ENCODE data around the gene CCR7.
"Not testable (repeated sequence)": the region's sequence is repeated elsewhere in the genome, so short reads cannot be mapped to it uniquely, and the experiment has no call there.

The CCR7 gene

DNA sequence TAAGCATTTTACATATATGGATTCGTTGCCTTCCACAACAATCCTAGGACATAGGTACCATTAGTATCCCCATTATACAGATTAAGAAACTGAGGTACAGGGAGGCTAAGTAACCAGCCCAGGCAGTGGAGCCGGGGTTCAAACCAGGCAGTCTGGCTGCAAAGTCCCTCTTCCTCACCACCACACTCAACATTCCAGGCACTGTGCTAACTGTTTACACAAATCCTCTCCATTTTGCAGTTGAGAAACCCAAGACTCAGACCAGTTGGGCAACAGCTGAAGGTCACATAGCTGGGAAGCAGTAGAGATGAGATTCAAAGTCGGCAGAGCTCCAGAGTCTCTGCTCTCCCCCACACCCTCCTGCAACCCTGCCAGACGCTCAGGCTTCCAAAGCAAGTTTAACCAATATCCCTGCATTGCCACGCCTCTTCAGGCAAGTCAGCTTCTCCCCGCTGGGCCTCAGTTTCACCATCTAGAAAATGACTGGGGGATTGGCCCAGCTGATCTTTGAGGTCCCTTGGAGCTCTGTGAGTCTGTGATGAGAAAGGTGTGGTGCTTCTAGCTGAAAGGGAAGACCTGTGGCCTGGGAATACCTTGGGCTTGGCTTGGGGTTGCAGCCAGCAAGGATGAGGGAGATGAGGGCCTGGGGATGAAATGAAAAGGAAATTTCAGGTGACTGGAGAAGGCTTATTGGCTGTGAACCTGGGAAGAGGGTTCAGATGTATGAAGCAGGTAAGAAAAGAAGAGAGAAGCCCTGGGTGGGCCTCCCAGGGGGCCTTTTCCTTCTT, 14.0 kb downstream of the CCR7 start:
- DNase-seq (ENCODE audit: low read depth): no peak

DNA sequence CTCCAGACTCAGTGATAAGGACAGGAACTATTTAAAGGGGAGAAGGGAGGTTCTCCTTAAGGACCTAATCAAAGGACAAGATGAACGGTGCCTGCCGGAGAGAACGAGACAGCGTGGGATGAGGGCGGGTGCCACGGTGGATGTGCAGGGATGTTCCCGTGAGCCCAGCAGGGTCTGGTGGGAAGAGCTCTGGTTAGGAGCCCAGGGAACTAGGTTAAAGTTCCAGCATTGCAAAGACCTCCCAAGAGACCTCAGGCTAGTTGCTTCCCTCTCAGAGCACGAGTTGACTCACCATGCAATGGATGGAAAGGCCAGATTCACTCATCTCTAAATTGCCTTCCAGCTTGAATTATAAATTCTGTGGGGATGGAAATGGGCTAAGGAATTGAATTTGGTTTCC, 14.7 kb downstream of the CCR7 start:
- no peak for DNase-seq (ENCODE audit: low read depth)

DNA sequence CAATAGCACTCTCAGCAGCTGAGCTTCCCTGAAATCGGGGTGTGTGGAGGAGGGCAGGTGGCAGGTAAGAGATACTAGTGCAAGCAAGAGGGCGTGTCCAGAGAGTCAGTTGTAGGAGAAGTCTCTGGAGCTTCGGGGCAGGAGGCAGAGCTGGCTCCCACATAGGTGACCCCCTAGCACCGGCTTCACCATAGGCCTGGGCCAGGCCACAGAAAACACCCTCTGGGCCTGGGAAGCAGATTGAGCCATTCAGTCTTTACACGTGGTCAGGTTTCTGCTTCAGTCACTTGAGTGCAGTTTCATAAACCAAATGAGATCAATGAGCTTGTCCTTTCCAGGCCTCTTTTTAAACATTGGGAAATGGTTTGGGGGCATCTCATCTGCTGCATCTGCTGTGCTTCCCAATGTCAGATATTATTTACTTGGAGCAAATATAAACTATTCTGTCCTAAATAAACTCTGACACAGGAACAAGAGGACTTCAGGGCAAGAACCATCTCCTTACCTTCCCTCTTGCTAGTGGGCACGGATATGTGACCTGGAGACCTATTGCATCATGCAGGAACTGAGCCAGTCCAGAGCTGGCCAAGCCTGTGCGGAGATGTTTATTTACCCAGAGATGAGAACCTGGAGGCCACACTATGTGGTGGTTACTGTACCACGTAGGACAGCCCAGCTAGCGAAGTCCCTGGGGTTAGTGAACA, 16.1 kb downstream of the CCR7 start:
- DNase-seq (ENCODE audit: low read depth): no peak

DNA sequence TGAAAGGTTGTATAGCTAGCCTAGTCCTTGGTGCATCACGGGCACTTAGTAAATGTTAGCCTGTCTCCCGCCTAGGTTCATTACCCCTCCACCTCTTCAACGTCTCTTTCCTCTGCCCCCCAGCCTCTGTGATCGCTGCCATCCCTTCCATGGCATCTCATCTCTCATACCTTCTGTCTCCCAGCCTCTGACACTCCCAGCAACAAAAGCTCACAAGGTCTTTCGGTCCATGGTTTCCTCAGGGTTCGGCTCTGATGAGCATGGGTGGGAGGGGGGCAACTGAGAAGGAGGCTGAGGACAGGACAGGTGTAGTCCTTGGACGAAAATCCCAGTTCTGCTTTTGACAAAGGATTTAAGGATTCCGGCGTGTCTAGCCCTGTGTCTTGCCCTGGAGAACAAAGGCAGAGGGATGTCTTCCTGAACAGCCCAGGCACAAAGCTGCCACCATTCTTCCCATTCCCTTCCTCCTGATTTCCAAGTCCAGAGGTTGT, 16.7 kb downstream of the CCR7 start:
- DNase-seq (ENCODE audit: low read depth): no peak

DNA sequence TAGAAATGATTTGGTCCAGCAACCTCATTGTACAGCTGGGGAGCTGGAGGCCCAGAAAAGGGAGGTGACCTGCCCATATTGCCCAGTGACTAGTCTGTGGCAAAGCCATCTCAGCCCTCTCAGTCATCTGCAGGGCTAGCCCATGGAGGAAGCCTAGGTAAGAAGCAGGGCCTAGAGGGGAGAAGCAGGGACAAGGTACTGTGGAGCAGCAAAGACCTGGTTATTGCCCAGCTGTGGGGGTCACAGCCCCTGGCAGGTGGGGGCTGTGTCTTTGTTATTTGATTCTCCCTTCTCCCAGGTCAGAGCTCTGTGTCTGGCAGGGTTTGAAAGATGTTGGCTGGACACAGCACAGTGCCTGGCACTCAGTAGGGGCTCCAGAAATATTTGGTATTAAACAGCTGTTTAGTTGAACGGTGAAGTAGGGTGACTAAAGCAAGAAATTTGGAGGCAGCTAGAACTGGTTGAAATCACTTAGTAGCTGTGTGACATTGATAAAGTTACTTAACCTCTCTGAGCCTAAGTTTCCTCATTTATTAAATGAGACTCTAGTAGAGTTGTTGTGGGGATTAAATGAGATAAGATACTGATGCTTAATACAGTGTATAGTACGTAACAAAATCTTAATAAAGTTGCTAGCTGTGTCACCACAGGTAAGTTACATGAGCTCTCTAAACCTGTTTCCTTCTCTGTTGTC, 17.3 kb downstream of the CCR7 start:
- DNase-seq (ENCODE audit: low read depth): no peak

DNA sequence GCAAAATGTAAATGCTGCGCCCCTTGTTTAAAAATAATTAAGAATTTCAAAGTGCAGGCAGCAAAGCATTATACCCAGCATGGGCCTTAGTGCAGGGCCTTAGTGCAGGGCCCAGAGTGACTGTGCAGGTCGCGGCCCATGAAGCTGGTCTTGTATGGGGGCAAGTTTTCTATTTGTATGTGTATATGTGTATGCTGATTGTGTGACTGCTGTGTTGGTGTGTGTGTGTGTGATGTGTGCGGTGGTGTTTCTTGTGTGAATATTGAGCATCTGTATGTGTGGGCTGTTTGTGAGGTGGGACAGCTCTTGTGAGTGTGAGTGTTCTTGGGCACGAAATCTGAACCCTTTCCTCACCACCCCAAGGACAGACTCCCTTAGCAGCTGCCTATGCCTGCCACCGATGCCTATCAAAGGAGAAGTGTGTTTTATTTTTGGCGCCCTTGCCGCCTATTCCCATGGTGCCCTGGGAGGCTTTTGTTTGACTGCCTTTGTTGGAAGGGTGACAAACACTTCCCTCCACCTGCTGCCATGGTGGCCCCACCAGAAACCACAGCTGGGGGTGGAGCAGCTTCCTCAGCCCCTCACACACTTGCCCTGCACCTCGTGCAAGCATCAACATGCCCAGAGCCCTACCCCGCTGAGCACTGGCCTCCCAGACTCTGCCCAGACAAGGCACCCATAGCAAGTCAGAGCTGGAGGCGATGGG, 18.0 kb downstream of the CCR7 start:
- DNase-seq (ENCODE audit: low read depth): peak; percentile 56

DNA sequence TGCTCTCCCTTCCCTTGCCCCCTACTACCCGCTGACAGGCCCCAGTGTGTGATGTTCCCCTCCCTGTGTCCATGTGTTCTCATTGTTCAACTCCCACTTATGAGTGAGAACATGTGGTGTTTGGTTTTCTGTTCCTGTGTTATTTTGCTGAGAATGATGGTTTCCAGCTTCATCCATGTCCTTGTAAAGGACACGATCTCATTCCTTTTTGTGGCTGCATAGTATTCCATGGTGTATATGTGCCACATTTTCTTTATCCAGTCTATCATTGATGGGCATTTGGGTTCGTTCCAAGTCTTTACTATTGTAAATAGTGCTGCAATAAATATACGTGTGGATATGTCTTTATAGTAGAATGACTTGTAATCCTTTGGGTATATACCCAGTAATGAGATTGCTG, 18.8 kb downstream of the CCR7 start:
- DNase-seq (ENCODE audit: low read depth): not testable (repeated sequence)

DNA sequence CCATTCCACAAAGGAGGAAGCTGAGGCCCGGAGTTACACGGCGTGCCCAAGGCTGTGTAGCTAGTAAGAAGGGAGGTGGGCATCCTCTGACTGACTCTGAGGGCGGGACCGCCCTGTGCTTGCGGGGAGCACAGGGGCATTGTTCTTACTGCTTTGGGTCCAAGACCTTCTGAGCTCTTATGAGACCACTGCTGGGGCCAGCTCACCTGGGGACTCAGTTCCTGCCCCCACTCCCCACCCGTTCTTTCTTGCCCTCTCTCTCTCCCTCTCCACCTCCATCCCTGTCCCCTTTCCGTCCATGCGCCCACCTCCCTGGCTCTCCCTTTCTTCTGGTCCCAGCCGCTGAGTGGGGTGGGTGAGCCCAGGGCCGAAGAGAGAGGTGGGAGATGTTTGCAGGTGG, 19.6 kb downstream of the CCR7 start:
- DNase-seq (ENCODE audit: low read depth): no peak

DNA sequence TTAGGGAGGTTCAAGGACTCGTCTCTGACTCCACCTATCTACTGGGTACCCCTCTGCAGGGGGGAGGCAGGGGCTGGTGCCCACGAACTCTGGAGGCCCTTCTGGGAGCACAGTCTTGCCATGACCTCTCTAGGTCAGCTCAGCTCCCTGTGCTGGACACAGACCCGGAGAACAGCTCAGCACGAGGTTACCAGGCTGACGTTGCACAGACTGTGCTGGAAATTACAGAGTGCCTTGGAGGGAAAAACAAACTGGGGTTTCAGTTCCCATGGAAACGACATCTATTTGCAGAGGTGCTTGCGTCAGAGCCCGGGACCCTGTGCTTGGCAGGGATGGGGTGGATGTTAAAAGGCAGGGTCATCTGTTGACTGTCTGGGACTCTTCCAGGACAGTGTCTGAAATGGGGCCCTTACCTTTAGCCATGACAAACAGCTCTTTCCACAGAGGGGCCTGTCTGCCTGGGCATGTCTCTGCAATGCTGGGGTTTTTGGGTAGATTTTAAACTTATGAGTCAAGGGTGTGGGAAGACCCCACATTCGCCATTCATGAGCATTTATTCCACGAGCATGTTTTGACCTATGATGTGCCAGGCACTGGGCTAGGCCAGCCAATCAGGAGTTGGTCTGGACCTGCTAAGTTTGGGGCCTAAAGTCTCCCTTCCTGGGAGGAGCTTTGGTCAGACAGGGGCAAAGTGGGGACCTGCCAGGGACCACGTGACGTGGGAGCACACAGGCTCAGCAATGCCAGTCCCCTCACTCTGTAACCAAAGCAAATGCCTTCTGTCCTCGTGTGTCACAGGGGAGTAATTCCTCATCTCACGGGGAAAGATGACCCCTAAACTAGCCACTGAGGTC, 22.5 kb downstream of the CCR7 start:
- no peak for DNase-seq (ENCODE audit: low read depth)

DNA sequence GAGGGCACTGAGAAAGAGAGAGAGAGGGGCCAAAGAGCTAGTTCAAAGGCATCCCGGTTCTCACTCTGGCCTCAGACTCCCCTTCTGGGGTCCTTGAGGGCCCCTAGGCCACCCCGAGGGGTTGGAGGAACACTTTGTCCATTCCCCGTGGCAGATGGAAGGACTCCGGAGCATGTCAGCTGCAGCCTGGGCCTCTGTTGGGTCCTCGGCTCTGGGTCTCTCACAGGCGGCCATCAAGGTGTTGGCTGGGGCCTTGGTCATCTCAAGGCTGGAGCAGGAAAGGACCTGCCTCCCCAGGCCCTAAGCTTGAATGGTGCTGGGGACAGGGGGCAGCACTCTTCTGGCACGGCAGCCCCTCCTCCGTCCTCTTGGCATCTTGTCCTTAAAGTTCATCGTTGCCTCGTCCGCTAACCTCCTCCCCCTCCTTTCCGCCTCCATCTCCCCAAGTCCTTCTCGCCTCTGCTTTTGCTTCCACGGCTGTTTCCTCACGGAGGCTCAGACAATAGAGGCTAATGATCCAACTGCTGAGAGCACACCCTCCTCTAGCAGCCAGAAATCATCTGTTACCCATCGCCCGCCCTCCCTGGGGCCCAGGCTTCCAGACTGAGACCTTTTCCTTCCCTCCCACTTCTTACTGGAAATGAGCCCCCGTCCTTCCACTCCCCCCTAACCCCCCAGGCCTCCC, 23.3 kb downstream of the CCR7 start:
- DNase-seq (ENCODE audit: low read depth): no peak

DNA sequence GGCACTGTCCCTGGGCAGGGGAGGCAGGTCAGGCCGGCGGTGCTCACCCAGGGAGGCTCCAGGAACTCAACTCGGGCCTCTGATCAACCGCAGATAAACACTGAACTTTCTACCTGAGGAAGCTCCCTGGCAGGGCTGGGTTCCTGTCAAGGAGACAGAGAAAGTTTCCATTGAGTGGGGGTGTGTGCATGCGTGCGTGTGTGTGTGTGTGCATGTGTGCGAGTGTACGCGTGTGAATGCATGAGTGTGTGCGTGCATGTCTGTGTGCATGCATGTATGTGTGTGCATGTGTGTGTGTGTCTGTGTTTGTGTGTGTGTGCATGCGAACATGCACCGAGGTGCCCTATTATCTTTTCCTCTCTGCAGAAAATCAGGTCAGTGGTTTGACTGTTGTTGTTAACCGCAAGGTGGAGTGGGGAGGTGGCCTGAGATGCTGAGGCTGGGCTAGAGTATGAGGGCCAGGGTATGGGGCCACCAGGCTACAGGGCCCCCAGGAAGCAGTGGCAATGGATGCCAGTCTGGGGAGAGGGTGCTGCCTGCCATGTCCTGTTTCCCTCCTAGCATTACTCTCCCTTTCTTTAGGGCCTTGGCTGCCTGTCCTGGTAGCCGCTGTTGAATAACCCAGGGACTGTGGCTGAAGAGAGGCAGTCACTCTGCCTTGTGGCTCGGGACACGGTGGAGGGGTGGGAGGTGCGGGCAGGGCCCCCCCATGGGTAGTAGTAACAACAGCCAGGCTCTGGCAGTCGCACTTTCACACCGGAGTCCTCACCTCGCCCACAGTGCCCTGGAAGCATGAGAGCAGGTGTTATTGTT, 24.0 kb downstream of the CCR7 start:
- peak; percentile 73 for DNase-seq (ENCODE audit: low read depth)

DNA sequence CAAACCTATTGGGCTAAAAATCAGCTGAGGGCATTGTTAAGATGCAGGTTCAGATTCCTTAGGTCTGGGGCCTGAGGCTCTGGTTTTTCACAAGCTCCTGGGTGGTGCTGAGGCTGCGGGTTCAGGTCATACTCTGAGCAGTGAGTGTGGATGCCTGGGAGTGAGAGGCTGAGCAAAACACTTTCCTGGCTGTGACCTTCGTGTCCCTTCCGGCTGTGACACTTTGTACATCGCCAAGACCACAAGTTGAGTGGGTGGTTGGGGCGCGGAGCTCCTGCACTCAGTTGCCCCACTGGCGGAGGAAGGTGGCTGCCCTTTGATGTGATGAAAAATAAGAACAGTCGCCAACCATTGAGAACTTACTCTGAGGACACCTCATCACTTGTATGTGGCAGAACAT, 24.8 kb downstream of the CCR7 start:
- DNase-seq (ENCODE audit: low read depth): no peak

DNA sequence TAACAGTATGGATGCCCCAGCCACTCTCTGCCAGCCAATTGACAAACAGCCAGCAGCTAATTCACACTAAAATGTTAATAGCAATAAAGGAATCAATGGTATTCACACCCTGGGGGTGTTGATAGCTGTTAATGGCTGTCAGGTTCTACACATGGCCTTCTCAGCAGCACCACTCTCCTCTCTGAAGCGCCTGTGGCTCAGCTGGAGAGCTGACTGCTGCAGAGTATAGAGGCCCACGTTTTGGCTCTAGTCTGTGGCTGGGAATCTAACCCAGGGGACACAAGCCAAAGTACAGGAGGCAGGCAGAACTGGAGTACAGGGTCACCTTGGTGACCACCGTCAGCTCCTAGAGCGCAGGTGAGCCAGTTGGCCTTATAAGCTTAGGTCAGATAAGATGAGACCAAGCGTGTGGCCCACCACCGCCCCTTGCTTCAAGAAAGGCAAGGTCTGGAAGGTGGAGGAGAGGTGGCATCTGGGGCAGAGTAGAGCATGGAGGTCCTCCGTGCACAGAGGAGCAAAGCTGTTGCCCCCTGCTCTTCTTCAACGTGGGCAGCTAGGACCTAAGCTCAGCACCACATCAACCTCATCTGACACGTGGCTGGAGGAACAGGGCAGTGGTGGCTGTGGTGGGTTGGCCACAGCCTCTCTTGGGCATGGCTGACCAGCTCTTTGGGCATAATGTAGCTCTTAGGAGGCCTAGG, 25.4 kb downstream of the CCR7 start:
- no peak for DNase-seq (ENCODE audit: low read depth)

DNA sequence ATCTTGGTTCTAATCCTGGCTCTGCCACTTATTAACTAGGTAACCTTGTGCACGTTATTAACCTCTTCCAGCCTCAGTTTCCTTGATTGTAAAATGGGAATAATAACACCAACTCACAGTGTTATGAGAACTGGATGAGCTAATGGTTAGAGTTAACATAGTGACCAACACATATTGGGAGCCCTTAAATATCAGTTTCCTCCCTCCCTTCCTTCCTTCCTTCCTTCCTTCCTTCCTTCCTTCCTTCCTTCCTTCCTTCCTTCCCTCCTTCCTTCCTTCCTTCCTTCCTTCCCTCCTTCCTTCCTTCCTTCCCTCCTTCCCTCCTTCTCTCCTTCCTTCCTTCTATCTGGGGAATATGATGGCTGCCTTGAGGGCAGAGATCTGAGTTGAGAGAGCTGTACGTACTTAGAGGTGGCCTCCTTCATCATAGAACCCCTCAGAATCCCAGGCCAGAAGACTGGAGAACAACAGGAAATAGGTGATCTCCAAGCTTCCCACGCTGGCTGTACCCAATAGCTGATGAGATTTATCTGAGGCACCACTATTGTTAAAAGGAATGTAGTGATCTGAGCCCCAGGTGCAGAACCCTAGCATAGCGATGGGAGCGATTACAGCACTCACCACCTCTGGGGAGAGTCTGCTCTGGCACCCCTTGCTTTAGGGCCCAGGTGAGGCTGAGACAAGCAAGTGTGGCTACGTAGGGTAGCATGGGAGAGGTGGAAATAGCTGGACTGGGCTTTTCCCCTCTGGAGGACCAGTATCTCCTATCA, 26.2 kb downstream of the CCR7 start:
- DNase-seq (ENCODE audit: low read depth): no peak

DNA sequence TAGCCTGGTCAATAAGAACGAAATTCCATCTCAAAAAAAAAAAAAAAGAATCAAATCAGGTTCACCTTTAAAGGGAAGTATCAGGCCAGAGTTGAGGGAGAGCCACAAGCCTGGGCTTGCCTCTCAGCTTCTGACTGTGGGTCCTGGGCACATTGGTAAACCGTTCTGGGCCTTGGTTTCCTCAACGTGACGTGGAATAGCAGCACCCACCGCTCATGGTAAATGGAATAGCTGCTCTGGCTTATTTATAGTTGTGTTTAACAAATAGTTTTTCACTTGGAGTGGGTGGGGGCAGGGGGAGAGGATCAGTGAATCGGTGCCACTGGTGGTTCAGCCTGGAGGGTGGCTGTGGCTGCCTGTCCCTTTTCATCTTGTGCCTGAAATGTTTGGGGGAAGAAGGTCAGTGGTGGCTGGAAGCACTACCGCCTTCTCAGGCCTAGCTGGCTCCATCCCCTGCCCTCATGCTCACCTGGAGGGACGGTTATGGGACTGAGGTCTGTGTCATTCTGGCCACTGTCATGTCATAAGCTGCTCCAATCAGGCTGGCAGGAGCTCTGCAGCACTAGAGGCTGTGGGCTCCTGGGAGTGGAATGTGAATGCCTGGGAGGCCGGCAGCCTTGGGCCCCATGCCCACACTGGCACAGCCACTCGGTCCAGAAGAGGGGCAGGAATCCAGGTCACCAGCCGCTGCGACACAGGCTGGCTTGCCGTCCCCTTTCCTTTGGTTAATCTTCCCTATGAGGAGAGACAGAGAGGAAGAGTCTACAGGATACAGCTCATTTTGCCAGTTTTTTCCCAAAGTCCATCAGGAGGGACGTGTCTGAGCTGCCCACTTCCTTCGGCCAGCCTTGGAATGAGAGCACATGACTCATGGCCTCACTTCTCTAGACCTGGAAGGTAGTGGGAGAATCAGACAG, 27.0 kb downstream of the CCR7 start:
- no peak for DNase-seq (ENCODE audit: low read depth)

DNA sequence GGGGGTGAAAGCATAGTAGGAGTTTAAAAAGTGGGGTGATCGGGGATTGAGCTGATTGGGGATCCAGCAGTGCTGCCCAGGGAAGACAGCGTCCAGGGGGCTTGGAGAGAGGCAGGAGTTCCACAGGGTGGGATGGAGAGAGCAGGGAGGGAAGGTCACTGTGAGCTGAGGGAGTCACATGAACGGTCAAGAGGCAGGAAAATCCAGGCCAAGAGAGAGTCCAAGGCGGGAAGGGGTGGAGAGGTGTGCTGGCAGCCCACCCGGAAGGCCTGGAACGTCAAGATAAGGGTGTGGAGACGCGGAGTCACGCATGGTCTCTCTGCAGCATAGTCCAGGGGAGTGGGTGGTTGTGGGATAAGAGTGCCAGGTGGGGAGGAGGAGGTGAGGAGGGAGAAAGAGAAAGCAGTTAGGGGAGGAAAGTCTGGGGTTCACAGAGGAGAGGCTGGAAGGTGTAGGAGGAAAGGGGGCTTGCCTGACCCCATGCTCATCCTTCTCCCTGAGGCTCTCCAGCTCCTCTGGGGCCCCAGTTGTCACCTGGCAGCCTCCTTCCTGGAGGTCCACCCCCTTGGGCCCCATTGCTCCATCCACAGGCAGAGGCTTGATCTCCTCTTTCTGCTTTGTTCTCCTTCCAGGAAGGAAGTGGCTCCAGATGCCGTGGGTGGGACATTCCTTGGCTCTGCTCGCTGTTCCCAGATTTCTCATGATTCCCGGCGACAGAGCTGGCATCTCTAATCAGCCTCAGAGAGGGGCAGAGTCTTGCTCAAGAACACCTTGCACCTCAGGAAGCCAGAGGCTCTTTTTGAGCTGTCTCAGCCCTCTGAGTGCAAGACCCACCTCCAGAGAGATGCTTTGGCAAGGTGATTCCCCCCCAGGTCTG, 28.7 kb downstream of the CCR7 start:
- no peak for DNase-seq (ENCODE audit: low read depth)

Measured in stimulated activated CD8-positive, alpha-beta memory T cell treated with anti-CD3 and anti-CD28 coated beads, Interleukin-4, amount 100 ng/mL, for 24 hours (primary cell).